IMR-90 (cell line): Measurements from ENCODE around the gene AKR1A1. TPM values are rescaled to one million over a fixed set of nuclear protein-coding genes. Genes with fewer than 3 reads are reported as not detected.

ENCODE experiments used
- ATAC-seq: fragments of 200-7000 bp; cut with Tn5 transposase; 2 replicates; pipeline ENCODE4 v1.9.1; 2020; ENCODE audit warnings: low read depth, mild to moderate bottlenecking, moderate library complexity
- BruUV-seq: library from RNA; stranded (reverse); fragments of 400-500 nt; replicated peaks from 2 replicates; lab custom pipeline; 2021; lab: Mats Ljungman, UMichigan
- CTCF ChIA-PET: fragments of 300-600 bp; formaldehyde crosslinking; extraction: SDS; loops from one replicate; lab custom pipeline; 2021; ENCODE audit warnings: antibody characterized with exemption; lab: Yijun Ruan, JAX
- POLR2A ChIA-PET: fragments of 300-600 bp; sonication (Branson Sonifier 250); formaldehyde crosslinking; loops from one replicate; lab custom pipeline; 2022; ENCODE audit warnings: antibody characterized with exemption; ENCODE audit not compliant: unreplicated experiment; lab: Charles Lee
- DNase-seq: peaks from one replicate; pipeline ENCODE4 v3.0.0; 2013
- H2AFZ ChIP-seq: replicated peaks from 2 replicates; pipeline ENCODE3; 2013; ENCODE audit warnings: low read length, mild to moderate bottlenecking; ENCODE audit not compliant: poor library complexity
- H2AK5ac ChIP-seq: 2 replicates; pipeline ENCODE4 v1.6.1; 2013; ENCODE audit warnings: low read depth, low read length, inconsistent platforms
- H2AK9ac ChIP-seq: replicated peaks from 2 replicates; pipeline ENCODE3; 2013; ENCODE audit warnings: mild to moderate bottlenecking, low read depth, low read length, moderate library complexity; ENCODE audit not compliant: poor library complexity
- H2BK120ac ChIP-seq: 2 replicates; pipeline ENCODE4 v1.6.1; 2013; ENCODE audit warnings: low read depth, low read length, inconsistent platforms
- H2BK15ac ChIP-seq: 3 replicates; pipeline ENCODE4 v1.6.1; 2013; ENCODE audit warnings: low read depth, low read length, inconsistent platforms
- H2BK20ac ChIP-seq: 2 replicates; pipeline ENCODE4 v1.6.1; 2013; ENCODE audit warnings: low read depth, mild to moderate bottlenecking, inconsistent platforms, low read length, moderate library complexity
- H2BK5ac ChIP-seq: 2 replicates; pipeline ENCODE4 v1.6.1; 2013; ENCODE audit warnings: mild to moderate bottlenecking, low read depth, low read length, inconsistent platforms; ENCODE audit not compliant: poor library complexity, severe bottlenecking
- H3K14ac ChIP-seq: replicated peaks from 2 replicates; pipeline ENCODE4 v1.6.1; 2013; ENCODE audit warnings: low read depth, low read length, inconsistent platforms
- H3K18ac ChIP-seq: 2 replicates; pipeline ENCODE4 v1.6.1; 2013; ENCODE audit warnings: low read depth, low read length, control low read depth
- H3K23ac ChIP-seq: 2 replicates; pipeline ENCODE4 v1.6.1; 2013; ENCODE audit warnings: low read depth, low read length, inconsistent platforms
- H3K27ac ChIP-seq: 2 replicates; pipeline ENCODE4 v1.5.1; 2013; ENCODE audit warnings: mild to moderate bottlenecking, control low read depth, low read length; ENCODE audit not compliant: insufficient read depth
- H3K27me3 ChIP-seq: 2 replicates; pipeline ENCODE4 v1.6.1; 2013; ENCODE audit warnings: low read length; ENCODE audit not compliant: control insufficient read depth, insufficient read depth
- H3K36me3 ChIP-seq: 2 replicates; pipeline ENCODE4 v1.6.1; 2013; ENCODE audit warnings: low read length, mixed read lengths; ENCODE audit not compliant: control insufficient read depth, insufficient read depth
- H3K4ac ChIP-seq: 2 replicates; pipeline ENCODE4 v1.6.1; 2013; ENCODE audit warnings: low read depth, low read length, inconsistent platforms
- H3K4me1 ChIP-seq: 2 replicates; pipeline ENCODE4 v1.6.1; 2013; ENCODE audit warnings: low read length, mixed read lengths; ENCODE audit not compliant: control insufficient read depth, insufficient read depth
- H3K4me2 ChIP-seq: 2 replicates; pipeline ENCODE4 v1.6.1; 2013; ENCODE audit warnings: low read depth, mild to moderate bottlenecking, control low read depth, low read length, moderate library complexity
- H3K4me3 ChIP-seq: 2 replicates; pipeline ENCODE4 v1.5.1; 2013; ENCODE audit warnings: low read depth, mild to moderate bottlenecking, control low read depth, low read length, moderate library complexity; ENCODE audit not compliant: insufficient read depth
- H3K56ac ChIP-seq: 2 replicates; pipeline ENCODE4 v1.6.1; 2013; ENCODE audit warnings: low read length, inconsistent platforms; ENCODE audit not compliant: insufficient read depth; ENCODE audit errors: extremely low read depth
- H3K79me1 ChIP-seq, 2 experiments: 2 replicates each; pipeline ENCODE4 v1.6.1; 2013; ENCODE audit warnings: low read length in 2 of 2, inconsistent platforms in 1 of 2, low read depth in 1 of 2
- H3K9ac ChIP-seq: 2 replicates; pipeline ENCODE4 v1.6.1; 2013; ENCODE audit warnings: low read depth, low read length, control low read depth
- H3K9me1 ChIP-seq: 2 replicates; pipeline ENCODE4 v1.6.1; 2013; ENCODE audit warnings: low read length, inconsistent platforms; ENCODE audit not compliant: insufficient read depth
- H3K9me3 ChIP-seq: 2 replicates; pipeline ENCODE4 v1.6.1; 2013; ENCODE audit warnings: low read length; ENCODE audit not compliant: control insufficient read depth, insufficient read depth
- H4K20me1 ChIP-seq: 2 replicates; pipeline ENCODE4 v1.6.1; 2013; ENCODE audit warnings: low read length, inconsistent platforms; ENCODE audit not compliant: insufficient read depth
- H4K5ac ChIP-seq: 2 replicates; pipeline ENCODE4 v1.6.1; 2013; ENCODE audit warnings: mild to moderate bottlenecking, low read depth, low read length, control low read depth
- H4K8ac ChIP-seq, 2 experiments: 2 replicates each; pipeline ENCODE4 v1.6.1; 2013; ENCODE audit warnings: low read depth in 2 of 2, low read length in 2 of 2, control low read depth in 1 of 2, inconsistent platforms in 1 of 2
- H4K91ac ChIP-seq: 2 replicates; pipeline ENCODE4 v1.6.1; 2013; ENCODE audit warnings: low read depth, low read length, inconsistent platforms; ENCODE audit not compliant: insufficient read depth
- RAD21 ChIP-seq: IDR thresholded peaks from 2 replicates; pipeline ENCODE4 v1.6.1; 2012; ENCODE audit warnings: low read length, improper control_type of control experiment
- RFX5 ChIP-seq: IDR thresholded peaks from 2 replicates; pipeline ENCODE4 v1.8.0; 2012; ENCODE audit warnings: low read depth, mild to moderate bottlenecking, low read length, moderate library complexity
- WGBS, 2 experiments: methylation state at CpG; one replicate each; pipeline versions ENCODE4 v1.1.5 to v1.1.7; 2013; ENCODE audit warnings: missing lambda C conversion rate in 2 of 2; ENCODE audit not compliant: insufficient read length in 1 of 2; ENCODE audit errors: extremely low coverage in 2 of 2; 5-methylcytosine and 5-hydroxymethylcytosine counted together
- dilution Hi-C: fragments of 300-500 bp; cut with HindIII; formaldehyde crosslinking; loops from one replicate; pipeline ENCODE4 v1.14.3; 2018; ENCODE audit warnings: low sequenced_read_pairs; ENCODE audit not compliant: unreplicated experiment
- in situ Hi-C: fragments of 300-500 bp; cut with MboI; formaldehyde crosslinking; loops from 3 replicates; pipeline ENCODE4 v1.14.3; 2019; ENCODE audit warnings: low sequenced_read_pairs, inconsistent platforms, mixed read lengths
- intact Hi-C: fragments of 100-400 bp; cut with micrococcal nuclease; formaldehyde crosslinking; loops from 2 replicates; pipeline ENCODE4 v1.10.0; 2022
- polyA plus RNA-seq, 3 experiments: library from polyadenylated mRNA; depleted of rRNA; stranded (reverse); fragments of >200 nt; gene quantifications; 2 replicates each; pipeline ENCODE4 v1.2.3, GENCODE V29; 2012; ENCODE audit warnings: low replicate concordance in 1 of 3
- total RNA-seq: library from RNA; depleted of rRNA; stranded (reverse); fragments of >200 nt; gene quantifications from 2 replicates; pipeline ENCODE4 v1.2.3, GENCODE V29; 2012

The AKR1A1 gene
- total and polyA plus RNA-seq, 2 of the 4 experiments (the other 2 are of a cell fraction), result 141 to 151 TPM

GRCh38 chr1:45586769-45587168, 36.1 kb downstream of the AKR1A1 start:
- H3K4me1 ChIP-seq, result no peaks in the 10 kb centered on the region; the same call in none of the 2 replicates
- no peak overlapping the region for H2AK5ac ChIP-seq
- ChIA-PET POLR2A (no interaction called here), CTCF (interaction anchor here (0.6 kb wide), 2 partner anchors 166 to 227 kb away, joined by 3 read pairs; no protein-coding TSS in a partner anchor)
- H3K9ac ChIP-seq, result no peak overlapping the region
- no peak overlapping the region for H3K27ac ChIP-seq
- no peak overlapping the region for H2BK120ac ChIP-seq
- intact Hi-C loops, result loop anchor here (5.0 kb wide), 1 partner anchor 101 kb away; the partner anchor contains the start of genes GPBP1L1 and TMEM69
- H3K9me1 ChIP-seq, result no peaks in the 10 kb centered on the region; the same call in 1 of the 2 replicates
- no CpG with 5 or more reads among the region's 4 CpGs for whole genome bisulfite sequencing, 2 experiments
- H3K4me3 ChIP-seq, result no peak overlapping the region
- no peak overlapping the region for H4K5ac ChIP-seq
- no peak overlapping the region for H2BK20ac ChIP-seq
- no peak for DNase-seq
- ATAC-seq, result no peak
- BruUV-seq, result TSS peak; percentile 8
- dilution Hi-C loops, result no loop called here
- peak overlapping the region; percentile 50 for H2AK9ac ChIP-seq
- H3K56ac ChIP-seq, result no peak overlapping the region
- H4K20me1 ChIP-seq, result peaks cover 51% of the 10 kb centered on the region
- peak overlapping the region in 1 of 2 experiments; percentile 53; a peak in 1 of 4 replicates for H4K8ac ChIP-seq
- H3K4me2 ChIP-seq, result peak overlapping the region; percentile 87; the same call in 1 of the 2 replicates
- in situ Hi-C loops, result no loop called here
- no peak overlapping the region for H4K91ac ChIP-seq
- H3K18ac ChIP-seq, result no peak overlapping the region
- no peak overlapping the region for H2BK5ac ChIP-seq
- H2AFZ ChIP-seq, result no peak overlapping the region
- H3K14ac ChIP-seq, result peak overlapping the region; percentile 17
- no peak overlapping the region for H3K4ac ChIP-seq
- H2BK15ac ChIP-seq, result no peak overlapping the region
- no peaks in the 10 kb centered on the region for H3K9me3 ChIP-seq
- TF ChIP-seq RAD21 (no peak), RFX5 (no peak)
- no peaks in the 10 kb centered on the region for H3K27me3 ChIP-seq
- H3K79me1 ChIP-seq, result peaks cover 7 to 36% of the 10 kb centered on the region in 2 experiments; a peak in 3 of 4 replicates
- peak overlapping the region; percentile 60; the same call in 1 of the 2 replicates for H3K23ac ChIP-seq
- peaks cover 4% of the 10 kb centered on the region for H3K36me3 ChIP-seq
